A549 (cell line): ENCODE data around the gene NKIRAS2. TPM values are rescaled to one million over a fixed set of nuclear protein-coding genes. Genes with fewer than 3 reads are reported as not detected.
A peak's percentile ranks its signal among the peaks of the same experiment; 100 is the strongest.

ENCODE experiments used
- ATAC-seq, 2 experiments: fragments of 200-7000 bp in 1 of 2; fragments of >200 bp in 1 of 2; cut with Nextera tagmentation in 1 of 2; cut with Tn5 transposase in 1 of 2; 3 replicates each; pipeline versions ENCODE4 v1.8.0 to v1.9.1; 2018 to 2020; ENCODE audit warnings: mild to moderate bottlenecking in 1 of 2, moderate library complexity in 1 of 2
- CTCF ChIA-PET: fragments of 300-600 bp; sonication (Branson Sonifier 250); formaldehyde crosslinking; extraction: SDS; loops from one replicate; lab custom pipeline; 2021; ENCODE audit warnings: antibody characterized with exemption, inconsistent platforms; lab: Yijun Ruan, JAX
- POLR2A ChIA-PET: fragments of 350-600 bp; formaldehyde crosslinking; extraction: SDS; loops from one replicate; lab custom pipeline; 2021; ENCODE audit warnings: antibody characterized with exemption, inconsistent platforms; lab: Yijun Ruan, JAX
- DNase-seq, 2 experiments: peaks; one replicate each; pipeline versions ENCODE4 v3.0.0 to v3.0.0-alpha.2; 2011 to 2016; ENCODE audit warnings: low read depth in 1 of 2, low spot score in 1 of 2
- FAIRE-seq: peaks from 2 replicates; lab custom pipeline; 2011; peaks lifted over from hg19 to GRCh38; lab: Jason Lieb, UNC
- H3K27ac ChIP-seq, 2 experiments: fragments of >200 bp; sonication (Bioruptor Twin); formaldehyde crosslinking; 3 replicates each; pipeline ENCODE4 v1.5.1; 2016 to 2017
- H3K4me1 ChIP-seq: fragments of >200 bp; sonication (Bioruptor Twin); formaldehyde crosslinking; 3 replicates; pipeline ENCODE4 v1.6.1; 2016
- H3K4me2 ChIP-seq: fragments of >200 bp; sonication (Bioruptor Twin); formaldehyde crosslinking; 3 replicates; pipeline ENCODE4 v1.6.1; 2016
- H3K4me3 ChIP-seq: fragments of >200 bp; sonication (Bioruptor Twin); formaldehyde crosslinking; 3 replicates; pipeline ENCODE4 v1.5.1; 2016
- H3K9me3 ChIP-seq: fragments of >200 bp; sonication (Bioruptor Twin); formaldehyde crosslinking; 3 replicates; pipeline ENCODE4 v1.6.1; 2016
- BHLHE40 ChIP-seq: IDR thresholded peaks from 2 replicates; pipeline ENCODE4 v1.6.1; 2012; ENCODE audit warnings: low read depth, low read length, inconsistent platforms
- CBX2 ChIP-seq: fragments of 200-600 bp; sonication (generic); IDR thresholded peaks from 2 replicates; pipeline ENCODE4 v1.6.1; 2016; ENCODE audit warnings: low read depth, mild to moderate bottlenecking, borderline replicate concordance
- CBX8 ChIP-seq: fragments of 200-600 bp; sonication (generic); IDR thresholded peaks from 2 replicates; pipeline ENCODE4 v1.6.1; 2016
- CEBPB ChIP-seq, 2 experiments: fragments of >200 bp in 1 of 2; sonication (Bioruptor Twin) in 1 of 2; formaldehyde crosslinking in 1 of 2; IDR thresholded peaks; 2 replicates each; pipeline ENCODE4 v1.6.1; 2012 to 2016
- EP300 ChIP-seq, 2 experiments: fragments of >200 bp; sonication (Bioruptor Twin); formaldehyde crosslinking; IDR thresholded peaks; 2 replicates in 1 of 2; 3 replicates in 1 of 2; pipeline ENCODE4 v1.6.1; 2016 to 2017
- ESRRA ChIP-seq: fragments of 150-350 bp; IDR thresholded peaks from 2 replicates; pipeline ENCODE4 v1.6.1; 2014; ENCODE audit warnings: mild to moderate bottlenecking, low read length, borderline replicate concordance
- FOSB ChIP-seq: fragments of 250-450 bp; sonication (Bioruptor Pico); IDR thresholded peaks from 2 replicates; pipeline ENCODE4 v1.5.0; 2020; ENCODE audit warnings: mild to moderate bottlenecking, moderate library complexity
- FOSL2 ChIP-seq, 2 experiments: fragments of 450-650 bp in 1 of 2; fragments of >200 bp in 1 of 2; sonication (Bioruptor Twin) in 1 of 2; formaldehyde crosslinking; IDR thresholded peaks; 2 replicates each; pipeline versions ENCODE4 v1.5.0 to v1.6.1; 2016 to 2020; ENCODE audit warnings: mild to moderate bottlenecking in 1 of 2, moderate library complexity in 1 of 2
- FOXS1 ChIP-seq: fragments of 250-450 bp; sonication (Bioruptor Pico); IDR thresholded peaks from 2 replicates; pipeline ENCODE4 v1.5.0; 2020; ENCODE audit warnings: mild to moderate bottlenecking, moderate library complexity
- HDAC2 ChIP-seq: fragments of 200-600 bp; sonication (generic); IDR thresholded peaks from 2 replicates; pipeline ENCODE4 v1.6.1; 2016
- HEYL ChIP-seq: fragments of 250-450 bp; sonication (Bioruptor Pico); IDR thresholded peaks from 2 replicates; pipeline ENCODE4 v1.8.0; 2021; ENCODE audit warnings: mild to moderate bottlenecking, moderate library complexity
- HOXB13 ChIP-seq: fragments of 250-450 bp; sonication (Bioruptor Pico); IDR thresholded peaks from 2 replicates; pipeline ENCODE4 v1.5.0; 2020; ENCODE audit warnings: low read depth, mild to moderate bottlenecking, moderate library complexity
- KDM1A ChIP-seq: fragments of 200-600 bp; sonication (generic); IDR thresholded peaks from 2 replicates; pipeline ENCODE4 v1.6.1; 2016; ENCODE audit warnings: low read depth, mild to moderate bottlenecking
- MAZ ChIP-seq: fragments of 150-350 bp; IDR thresholded peaks from 2 replicates; pipeline ENCODE4 v1.6.1; 2014; ENCODE audit warnings: antibody characterized with exemption, low read depth, low read length, borderline replicate concordance
- NPAS2 ChIP-seq: fragments of 250-450 bp; sonication (Bioruptor Pico); IDR thresholded peaks from 2 replicates; pipeline ENCODE4 v1.8.0; 2022; ENCODE audit warnings: mild to moderate bottlenecking, moderate library complexity, borderline replicate concordance
- PHF8 ChIP-seq: fragments of 200-600 bp; sonication (generic); IDR thresholded peaks from 2 replicates; pipeline ENCODE4 v1.6.1; 2016; ENCODE audit warnings: low read depth, mild to moderate bottlenecking, antibody characterized with exemption, moderate library complexity, borderline replicate concordance
- POLR2A ChIP-seq: IDR thresholded peaks from 2 replicates; pipeline ENCODE4 v1.6.1; 2012; ENCODE audit warnings: mild to moderate bottlenecking, low read length
- POLR2AphosphoS2 ChIP-seq: conservative IDR thresholded peaks from 2 replicates; pipeline ENCODE4 v1.6.1; 2012; ENCODE audit warnings: low read length, improper control_type of control experiment, inconsistent platforms
- RARB ChIP-seq: fragments of 250-450 bp; sonication (Bioruptor Pico); IDR thresholded peaks from 2 replicates; pipeline ENCODE4 v1.8.0; 2021; ENCODE audit warnings: mild to moderate bottlenecking, moderate library complexity
- RCOR1 ChIP-seq: fragments of 150-350 bp; IDR thresholded peaks from 2 replicates; pipeline ENCODE4 v1.6.1; 2014; ENCODE audit warnings: antibody characterized with exemption, low read length, low read depth
- SMC3 ChIP-seq: fragments of >200 bp; sonication (Bioruptor Twin); formaldehyde crosslinking; IDR thresholded peaks from 3 replicates; pipeline ENCODE4 v1.6.1; 2018; ENCODE audit warnings: inconsistent platforms
- SREBF2 ChIP-seq: fragments of 450-650 bp; IDR thresholded peaks from 2 replicates; pipeline ENCODE4 v1.6.1; 2014; ENCODE audit warnings: mild to moderate bottlenecking, moderate library complexity
- WGBS: methylation state at CpG from one replicate; pipeline ENCODE4 v1.1.6; 2017; ENCODE audit errors: missing lambda C conversion rate; 5-methylcytosine and 5-hydroxymethylcytosine counted together
- polyA plus RNA-seq, 4 experiments: library from polyadenylated mRNA; depleted of rRNA in 3 of 4; stranded (reverse); fragments of >200 nt; fragmentation: RNase III in 1 of 4; extraction: RNeasy Plus Mini Kit Qiagen cat#74134 plus additional on column Dnase treatment in 1 of 4; gene quantifications; 2 replicates in 3 of 4; 3 replicates in 1 of 4; pipeline ENCODE4 v1.2.3, GENCODE V29; 2011 to 2017
- TF ChIP-seq, protein P1 (sequence below): IDR thresholded peaks from 2 replicates; pipeline ENCODE4 v1.6.1; 2012
- TF ChIP-seq, protein P2 (sequence below): fragments of >200 bp; sonication (Bioruptor Twin); formaldehyde crosslinking; IDR thresholded peaks from 2 replicates; pipeline ENCODE4 v1.6.1; 2016
- TF ChIP-seq, protein P3 (sequence below): IDR thresholded peaks from 2 replicates; pipeline ENCODE4 v1.6.1; 2012; ENCODE audit warnings: low read depth, borderline replicate concordance
- TF ChIP-seq, protein P4 (sequence below): IDR thresholded peaks from 2 replicates; pipeline ENCODE4 v1.6.1; 2012
- TF ChIP-seq, protein P5 (sequence below): fragments of 150-350 bp; IDR thresholded peaks from 2 replicates; pipeline ENCODE4 v1.6.1; 2014; ENCODE audit warnings: low read depth, mild to moderate bottlenecking, low read length

NKIRAS2 gene
- polyA plus RNA-seq, 2 of the 4 experiments (the other 2 are of a cell fraction), result 48.0 to 52.2 TPM

DNA sequence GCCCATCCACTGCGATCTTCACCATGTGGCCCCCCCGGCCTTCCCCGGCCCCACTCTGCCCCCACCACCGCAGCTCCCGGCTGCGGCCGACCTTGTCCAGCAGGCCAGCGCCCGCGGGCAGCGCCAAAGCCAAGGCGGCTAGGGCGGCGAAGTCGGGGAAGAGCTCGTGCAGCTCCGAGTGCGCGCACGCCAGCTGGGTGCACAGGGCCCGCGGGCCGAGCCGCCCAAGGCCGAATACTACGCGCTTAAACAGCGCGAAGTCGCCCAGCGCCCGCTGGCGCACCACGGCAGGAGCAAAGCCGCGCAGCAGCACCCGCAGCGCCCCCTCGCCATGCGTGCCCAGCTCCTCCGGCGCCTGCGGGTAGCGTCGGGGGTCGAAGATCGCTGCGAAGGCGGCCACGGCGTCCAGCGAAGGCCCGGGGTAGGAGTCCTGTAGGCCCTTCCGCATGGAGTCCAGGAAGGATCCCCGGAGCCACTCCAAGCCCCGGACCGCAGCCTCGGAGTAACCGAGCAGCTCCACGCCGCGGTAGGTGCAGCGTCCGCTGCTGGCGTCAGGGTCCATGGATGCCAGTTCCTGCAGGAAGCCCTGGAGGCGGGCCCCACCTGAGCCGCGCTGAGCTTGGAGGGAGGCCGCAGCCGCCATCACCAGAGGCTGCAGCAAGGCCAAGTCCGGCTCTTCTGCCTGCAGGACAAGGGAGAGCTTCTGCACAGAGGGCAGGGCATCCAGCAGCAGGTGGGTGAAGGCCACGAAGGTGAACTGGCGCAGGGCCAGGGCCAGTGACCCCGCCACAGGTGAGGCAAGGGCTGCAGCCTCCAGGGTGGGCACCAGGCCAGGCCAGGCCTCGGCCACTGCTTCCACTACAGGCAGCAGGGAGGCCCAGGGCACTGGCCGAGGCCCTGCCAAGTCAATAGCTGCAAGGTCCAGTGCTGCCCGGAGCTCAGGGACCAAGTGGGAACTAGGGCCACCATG is 20.2 kb downstream of the NKIRAS2 start (continued):
- TF ChIP-seq, protein P1, sequence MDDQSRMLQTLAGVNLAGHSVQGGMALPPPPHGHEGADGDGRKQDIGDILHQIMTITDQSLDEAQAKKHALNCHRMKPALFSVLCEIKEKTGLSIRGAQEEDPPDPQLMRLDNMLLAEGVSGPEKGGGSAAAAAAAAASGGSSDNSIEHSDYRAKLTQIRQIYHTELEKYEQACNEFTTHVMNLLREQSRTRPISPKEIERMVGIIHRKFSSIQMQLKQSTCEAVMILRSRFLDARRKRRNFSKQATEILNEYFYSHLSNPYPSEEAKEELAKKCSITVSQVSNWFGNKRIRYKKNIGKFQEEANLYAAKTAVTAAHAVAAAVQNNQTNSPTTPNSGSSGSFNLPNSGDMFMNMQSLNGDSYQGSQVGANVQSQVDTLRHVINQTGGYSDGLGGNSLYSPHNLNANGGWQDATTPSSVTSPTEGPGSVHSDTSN, result no peak
- TF ChIP-seq POLR2AphosphoS2, result no peak
- TF ChIP-seq FOSB (CRISPR knock-in tag), result no peak
- TF ChIP-seq, protein P2, sequence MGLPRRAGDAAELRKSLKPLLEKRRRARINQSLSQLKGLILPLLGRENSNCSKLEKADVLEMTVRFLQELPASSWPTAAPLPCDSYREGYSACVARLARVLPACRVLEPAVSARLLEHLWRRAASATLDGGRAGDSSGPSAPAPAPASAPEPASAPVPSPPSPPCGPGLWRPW, result no peak
- TF ChIP-seq RCOR1, result no peak
- TF ChIP-seq POLR2A, result no peak
- TF ChIP-seq MAZ, result no peak

DNA sequence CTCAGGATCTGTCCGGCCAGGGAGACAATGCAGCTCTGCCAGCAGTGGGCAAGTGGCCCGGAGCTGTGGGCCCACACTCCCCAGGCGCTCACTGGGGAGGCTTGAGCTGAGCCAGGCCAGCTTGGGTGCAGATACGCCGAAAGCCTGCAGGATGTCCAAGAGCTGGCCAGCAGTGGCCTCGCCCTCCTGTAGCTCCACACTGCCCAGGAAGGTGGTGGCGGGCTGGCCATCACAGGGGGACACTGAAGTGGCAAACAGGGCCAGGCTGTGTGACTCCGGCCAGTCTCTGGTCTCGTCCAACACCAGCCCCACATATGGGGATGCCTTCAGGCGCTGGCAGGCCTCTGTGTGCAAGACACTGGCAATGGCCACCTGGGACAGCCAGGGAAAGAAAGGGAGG is 20.9 kb downstream of the NKIRAS2 start:
- 87% methylated on average over 10 of the region's 10 CpGs for WGBS
- Histone ChIP-seq H3K27ac (no peak overlapping the region), H3K4me3 (no peak overlapping the region), H3K9me3 (no peaks in the 10 kb centered on the region), H3K4me2 (no peak overlapping the region), H3K4me1 (no peaks in the 10 kb centered on the region)
- ATAC-seq, result peak; percentile 23 to 57; a peak in 4 of 6 replicates
- POLR2A ChIA-PET, result no interaction called here
- CTCF ChIA-PET, result interaction anchor here (0.9 to 22.6 kb wide), 11 partner anchors 8 to 89 kb away, joined by 3 to 346 read pairs (median 5); partner anchors contain the start of genes DNAJC7 and NKIRAS2
- no peak for FAIRE-seq
- no peak for DNase-seq
- TF ChIP-seq SREBF2, result no peak
- no peak for TF ChIP-seq RARB (CRISPR knock-in tag)
- TF ChIP-seq CBX2, result no peak
- TF ChIP-seq HDAC2, result no peak
- no peak for TF ChIP-seq EP300 (IDR thresholded peaks at IDR 0.05)
- no peak for TF ChIP-seq NPAS2 (CRISPR knock-in tag)
- TF ChIP-seq, protein P3, sequence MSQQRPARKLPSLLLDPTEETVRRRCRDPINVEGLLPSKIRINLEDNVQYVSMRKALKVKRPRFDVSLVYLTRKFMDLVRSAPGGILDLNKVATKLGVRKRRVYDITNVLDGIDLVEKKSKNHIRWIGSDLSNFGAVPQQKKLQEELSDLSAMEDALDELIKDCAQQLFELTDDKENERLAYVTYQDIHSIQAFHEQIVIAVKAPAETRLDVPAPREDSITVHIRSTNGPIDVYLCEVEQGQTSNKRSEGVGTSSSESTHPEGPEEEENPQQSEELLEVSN, result no peak
- TF ChIP-seq FOXS1 (CRISPR knock-in tag), result no peak
- no peak for TF ChIP-seq KDM1A
- no peak for TF ChIP-seq FOSL2 (IDR thresholded peaks at IDR 0.05)
- no peak for TF ChIP-seq FOSL2 (CRISPR knock-in tag; IDR thresholded peaks at IDR 0.05)
- no peak for TF ChIP-seq CEBPB (IDR thresholded peaks at IDR 0.05)
- TF ChIP-seq CBX8, result no peak

DNA sequence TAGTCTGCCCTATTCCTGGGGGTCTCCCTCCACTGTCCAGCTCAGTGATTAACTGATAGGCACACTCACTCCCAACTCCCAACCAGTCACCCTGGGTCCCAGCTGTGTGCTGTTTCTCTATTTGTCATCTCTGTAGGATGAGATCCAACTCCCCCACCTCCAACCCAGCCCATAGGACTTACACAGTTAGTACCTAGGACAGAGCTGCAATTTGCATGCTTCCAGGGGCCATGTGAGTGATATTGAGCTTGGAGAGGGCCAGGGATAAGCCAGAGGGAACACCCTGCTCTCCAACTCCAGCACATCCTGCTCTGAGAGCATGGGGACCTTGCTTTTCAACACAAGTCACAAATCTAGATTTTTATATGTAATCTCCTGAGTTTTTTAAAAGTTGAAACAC is 21.7 kb downstream of the NKIRAS2 start:
- DNase-seq, result no peak
- TF ChIP-seq, protein P4, sequence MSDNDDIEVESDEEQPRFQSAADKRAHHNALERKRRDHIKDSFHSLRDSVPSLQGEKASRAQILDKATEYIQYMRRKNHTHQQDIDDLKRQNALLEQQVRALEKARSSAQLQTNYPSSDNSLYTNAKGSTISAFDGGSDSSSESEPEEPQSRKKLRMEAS, result no peak
- no peak for TF ChIP-seq BHLHE40
- TF ChIP-seq SMC3, result no peak
- no peak for TF ChIP-seq RCOR1
- TF ChIP-seq PHF8, result no peak
- TF ChIP-seq HEYL (CRISPR knock-in tag), result no peak
- TF ChIP-seq, protein P5, sequence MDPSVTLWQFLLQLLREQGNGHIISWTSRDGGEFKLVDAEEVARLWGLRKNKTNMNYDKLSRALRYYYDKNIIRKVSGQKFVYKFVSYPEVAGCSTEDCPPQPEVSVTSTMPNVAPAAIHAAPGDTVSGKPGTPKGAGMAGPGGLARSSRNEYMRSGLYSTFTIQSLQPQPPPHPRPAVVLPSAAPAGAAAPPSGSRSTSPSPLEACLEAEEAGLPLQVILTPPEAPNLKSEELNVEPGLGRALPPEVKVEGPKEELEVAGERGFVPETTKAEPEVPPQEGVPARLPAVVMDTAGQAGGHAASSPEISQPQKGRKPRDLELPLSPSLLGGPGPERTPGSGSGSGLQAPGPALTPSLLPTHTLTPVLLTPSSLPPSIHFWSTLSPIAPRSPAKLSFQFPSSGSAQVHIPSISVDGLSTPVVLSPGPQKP, result no peak
- no peak for TF ChIP-seq ESRRA
- TF ChIP-seq, protein P2, result no peak
- no peak for TF ChIP-seq HOXB13 (CRISPR knock-in tag)
- TF ChIP-seq CBX8, result no peak
- no peak overlapping the region for H3K4me3 ChIP-seq
- no peaks in the 10 kb centered on the region for H3K4me1 ChIP-seq
- ChIA-PET CTCF (interaction anchor here (0.7 to 22.6 kb wide), 12 partner anchors 8 to 205 kb away, joined by 3 to 346 read pairs (median 4); partner anchors contain the start of genes DNAJC7, NKIRAS2 and ODAD4), POLR2A (interaction anchor here (0.6 kb wide), 1 partner anchor 26 kb away, joined by 3 read pairs; no protein-coding TSS in a partner anchor)
- no peak for ATAC-seq
- H3K9me3 ChIP-seq, result no peaks in the 10 kb centered on the region
- H3K27ac ChIP-seq, result no peak overlapping the region
- H3K4me2 ChIP-seq, result no peak overlapping the region
- no peak for FAIRE-seq
